ENCODE measurements around the gene RNF11.

GRCh38 chr1:51272916-51273315, 36.8 kb downstream of the RNF11 start:
- TF ChIP-seq REST (IDR thresholded peaks at IDR 0.05; ENCODE audit: insufficient read depth in 1 of 2, low read depth in 2 of 2, low read length in 2 of 2) (no peak), SIN3A (IDR thresholded peaks at IDR 0.05; ENCODE audit: borderline replicate concordance, insufficient read depth, low read length) (no peak), TAF1 (IDR thresholded peaks at IDR 0.05; ENCODE audit: borderline replicate concordance, insufficient read depth, low read length) (no peak), POLR2AphosphoS5 (IDR thresholded peaks at IDR 0.05; ENCODE audit: low read depth, low read length) (no peak), FOXP2 (optimal IDR thresholded peaks at IDR 0.05; ENCODE audit: borderline replicate concordance, extremely low read depth, extremely low read length, insufficient read depth) (no peak)

Measured in PFSK-1 (cell line).